Right lobe of liver (tissue), 6 donors: Measurements from ENCODE around the gene GFI1. TPM values are rescaled to one million over a fixed set of nuclear protein-coding genes. Genes with fewer than 3 reads are reported as not detected.
"Not testable (repeated sequence)": the region's sequence is repeated elsewhere in the genome, so short reads cannot be mapped to it uniquely, and the experiment has no call there.

Experiments
- ATAC-seq, 4 donors: fragments of 200-7000 bp; cut with Tn5 transposase; one replicate each; pipeline ENCODE4 v1.9.1; 2020; ENCODE audit warnings: mild to moderate bottlenecking in 4 of 4, moderate library complexity in 4 of 4
- DNase-seq, 3 donors: peaks; one replicate each; pipeline ENCODE4 v3.0.0-alpha.2; 2020
- H3K27ac ChIP-seq, 3 donors: fragments of 200-600 bp; one replicate each; pipeline ENCODE4 v1.8.0; 2022
- H3K27me3 ChIP-seq, 2 donors: fragments of 200-600 bp; one replicate each; pipeline ENCODE4 v1.8.0; 2022
- H3K36me3 ChIP-seq, 4 donors: fragments of 200-600 bp; sonication (generic) in 1 of 4; one replicate each; pipeline versions ENCODE4 v1.5.1 to v1.8.0; 2017 to 2022; ENCODE audit warnings: control low read depth in 1 of 4
- H3K4me1 ChIP-seq, 4 donors: fragments of 200-600 bp; sonication (generic) in 1 of 4; one replicate each; pipeline versions ENCODE4 v1.5.1 to v1.8.0; 2017 to 2022; ENCODE audit warnings: control low read depth in 1 of 4
- H3K4me3 ChIP-seq, 3 donors: fragments of 200-600 bp; one replicate each; pipeline ENCODE4 v1.8.0; 2022
- H3K9me3 ChIP-seq, 4 donors: fragments of 200-600 bp; sonication (generic) in 1 of 4; one replicate each; pipeline versions ENCODE4 v1.5.1 to v1.8.0; 2017 to 2022; ENCODE audit warnings: control low read depth in 1 of 4
- POLR2A ChIP-seq: fragments of 450-650 bp; IDR thresholded peaks from one replicate; pipeline ENCODE4 v1.6.1; 2017; ENCODE audit warnings: antibody characterized with exemption, mild to moderate bottlenecking
- WGBS: methylation state at CpG from one replicate; pipeline ENCODE4 v1.1.6; 2018; ENCODE audit warnings: low coverage, low lambda C conversion rate; ENCODE audit not compliant: insufficient coverage; ENCODE audit errors: missing lambda C conversion rate; 5-methylcytosine and 5-hydroxymethylcytosine counted together
- intact Hi-C, 2 donors: fragments of 100-400 bp; cut with DNase I; formaldehyde crosslinking; loops; one replicate each; pipeline versions ENCODE4 v1.11.2 to v1.14.1; 2022
- total RNA-seq, 6 experiments: library from RNA; depleted of rRNA in 2 of 6; stranded (reverse); fragments of >200 nt in 2 of 6; fragmentation: NEBNext Ultra II Directional in 3 of 6; extraction: Animal tissue kit (Norgen Biotek cat#: 25700) in 3 of 6; gene quantifications; one replicate each; pipeline versions ENCODE4 v1.1.0 to v1.2.4, GENCODE V29; 2016 to 2023
- TF ChIP-seq, protein P1 (sequence below), 4 donors: fragments of 200-600 bp in 3 of 4; fragments of 450-650 bp in 1 of 4; IDR thresholded peaks; one replicate each; pipeline versions ENCODE4 v1.5.1 to v1.8.0; 2016 to 2022; ENCODE audit warnings: antibody characterized with exemption in 4 of 4, mild to moderate bottlenecking in 2 of 4
- donor health status: DM: no; HTN: yes; CAD: no.
- donor health status: DM: no; HTN: no; CAD: no.
- donor health status: DM: no; HTN: no; CAD: no.
- donor health status: DM: no; HTN: yes; CAD: no.
- donor health status: DM: no; HTN: yes; CAD: no.

GFI1 gene
- total RNA-seq, 6 experiments from 2014 or later: 0.12 to 0.80 (median 0.42) TPM

DNA sequence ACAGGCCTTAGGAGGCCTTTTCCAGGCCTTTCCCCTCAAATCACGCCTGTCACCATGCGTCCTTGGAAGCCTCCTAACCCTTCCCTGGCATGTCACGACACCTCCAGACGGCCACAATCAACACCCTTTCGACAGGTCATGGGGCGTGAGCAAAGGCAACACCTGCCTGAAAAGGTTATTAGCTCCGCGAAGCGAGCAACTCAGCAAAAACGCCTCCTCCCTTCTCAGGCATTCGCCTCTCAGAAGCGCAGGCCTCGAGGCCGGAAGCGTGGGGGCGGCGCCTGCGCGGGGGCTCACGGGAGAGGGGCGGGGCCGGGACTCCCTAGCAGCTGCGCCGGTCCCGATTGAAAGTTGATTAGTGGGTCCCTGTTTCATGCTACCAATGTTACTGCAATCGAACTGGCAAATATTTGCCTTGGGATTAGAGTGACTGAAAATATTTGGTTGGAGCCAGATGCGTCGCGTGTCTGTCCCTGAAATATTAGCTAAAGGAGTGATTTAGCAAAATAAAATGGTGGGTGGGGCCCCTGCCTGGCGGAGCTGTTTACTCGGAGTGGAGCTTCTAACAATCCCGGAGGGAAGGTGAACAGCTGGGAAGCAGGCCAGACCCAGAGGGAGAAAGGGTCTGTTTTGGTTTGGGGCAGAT lies 44.9 kb downstream of the GFI1 start:
- no peaks in the 10 kb centered on the region for H3K27me3 ChIP-seq

DNA sequence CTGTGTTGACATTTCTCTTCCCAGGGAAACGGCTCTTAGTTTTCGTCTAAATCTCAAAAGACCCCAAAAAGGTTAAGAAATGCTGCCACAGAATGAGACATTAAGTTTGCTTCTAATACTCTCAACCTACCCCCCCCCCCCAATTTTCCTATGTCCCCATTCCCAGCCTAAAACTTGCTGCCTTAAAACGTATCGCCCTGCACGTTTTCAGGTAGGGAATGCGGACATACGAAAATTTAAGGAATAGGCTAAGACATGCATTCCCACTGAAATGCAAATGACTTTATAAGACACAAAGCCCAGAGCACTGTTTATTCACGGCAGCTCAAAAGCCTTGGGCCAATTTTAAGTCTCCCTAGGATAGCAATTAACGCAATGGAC lies 45.4 kb downstream of the GFI1 start:
- Histone ChIP-seq H3K27me3 (no peaks in the 10 kb centered on the region), H3K4me3 (peak overlapping the region in 1 of 3 donors; percentile 24), H3K36me3 (no peaks in the 10 kb centered on the region), H3K4me1 (no peaks in the 10 kb centered on the region), H3K27ac (no peak overlapping the region), H3K9me3 (no peaks in the 10 kb centered on the region)
- 91% methylated on average over 5 of the region's 9 CpGs for whole genome bisulfite sequencing
- ATAC-seq (no peak), DNase-seq (no peak)
- TF ChIP-seq POLR2A: no peak
- TF ChIP-seq, protein P1, sequence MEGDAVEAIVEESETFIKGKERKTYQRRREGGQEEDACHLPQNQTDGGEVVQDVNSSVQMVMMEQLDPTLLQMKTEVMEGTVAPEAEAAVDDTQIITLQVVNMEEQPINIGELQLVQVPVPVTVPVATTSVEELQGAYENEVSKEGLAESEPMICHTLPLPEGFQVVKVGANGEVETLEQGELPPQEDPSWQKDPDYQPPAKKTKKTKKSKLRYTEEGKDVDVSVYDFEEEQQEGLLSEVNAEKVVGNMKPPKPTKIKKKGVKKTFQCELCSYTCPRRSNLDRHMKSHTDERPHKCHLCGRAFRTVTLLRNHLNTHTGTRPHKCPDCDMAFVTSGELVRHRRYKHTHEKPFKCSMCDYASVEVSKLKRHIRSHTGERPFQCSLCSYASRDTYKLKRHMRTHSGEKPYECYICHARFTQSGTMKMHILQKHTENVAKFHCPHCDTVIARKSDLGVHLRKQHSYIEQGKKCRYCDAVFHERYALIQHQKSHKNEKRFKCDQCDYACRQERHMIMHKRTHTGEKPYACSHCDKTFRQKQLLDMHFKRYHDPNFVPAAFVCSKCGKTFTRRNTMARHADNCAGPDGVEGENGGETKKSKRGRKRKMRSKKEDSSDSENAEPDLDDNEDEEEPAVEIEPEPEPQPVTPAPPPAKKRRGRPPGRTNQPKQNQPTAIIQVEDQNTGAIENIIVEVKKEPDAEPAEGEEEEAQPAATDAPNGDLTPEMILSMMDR (IDR thresholded peaks at IDR 0.05): no peak
- intact Hi-C loops: no loop called here

More for the DNA sequence above, 44.9 kb downstream of the GFI1 start:
- H3K9me3 ChIP-seq: no peaks in the 10 kb centered on the region
- peak; percentile 22 to 58 (median 45) for DNase-seq
- no peak overlapping the region for H3K27ac ChIP-seq
- no peaks in the 10 kb centered on the region for H3K4me1 ChIP-seq
- no peaks in the 10 kb centered on the region for H3K36me3 ChIP-seq
- TF ChIP-seq, protein P1 (IDR thresholded peaks at IDR 0.05): no peak
- TF ChIP-seq POLR2A: no peak
- 56% methylated on average over 24 of the region's 32 CpGs for WGBS
- peak overlapping the region in 2 of 3 donors; percentile 4 to 24 for H3K4me3 ChIP-seq
- ATAC-seq: peak; percentile 36 to 82 (median 70)
- intact Hi-C loops: no loop called here

DNA sequence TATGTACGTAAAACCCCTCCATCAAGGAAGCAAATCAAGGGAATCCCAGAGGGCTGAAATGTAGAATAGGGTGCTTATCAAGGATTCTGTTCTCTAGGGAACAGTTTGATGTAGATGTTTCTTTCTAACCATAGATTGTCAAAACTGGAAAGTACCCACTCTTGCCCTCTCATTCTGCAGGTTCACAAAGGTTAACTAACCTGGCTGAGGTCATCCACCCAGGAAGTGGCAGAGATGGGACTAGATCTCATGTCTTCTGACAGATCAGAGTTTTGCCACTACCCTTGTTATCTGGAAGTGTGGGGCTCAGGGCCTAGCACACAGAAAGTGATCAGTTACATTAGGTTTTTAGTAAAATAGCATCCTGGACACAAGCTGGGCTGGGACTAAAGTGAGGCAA lies 47.4 kb downstream of the GFI1 start:
- Histone ChIP-seq H3K4me3 (no peak overlapping the region), H3K36me3 (no peaks in the 10 kb centered on the region), H3K27me3 (no peaks in the 10 kb centered on the region), H3K27ac (no peak overlapping the region), H3K9me3 (no peaks in the 10 kb centered on the region), H3K4me1 (no peaks in the 10 kb centered on the region)
- no peak for TF ChIP-seq POLR2A
- TF ChIP-seq, protein P1 (IDR thresholded peaks at IDR 0.05): no peak
- no CpG with 5 or more reads among the region's 1 CpG for WGBS
- intact Hi-C loops: no loop called here
- no peak for DNase-seq
- ATAC-seq: peak in 1 of 4 donors; percentile 29

DNA sequence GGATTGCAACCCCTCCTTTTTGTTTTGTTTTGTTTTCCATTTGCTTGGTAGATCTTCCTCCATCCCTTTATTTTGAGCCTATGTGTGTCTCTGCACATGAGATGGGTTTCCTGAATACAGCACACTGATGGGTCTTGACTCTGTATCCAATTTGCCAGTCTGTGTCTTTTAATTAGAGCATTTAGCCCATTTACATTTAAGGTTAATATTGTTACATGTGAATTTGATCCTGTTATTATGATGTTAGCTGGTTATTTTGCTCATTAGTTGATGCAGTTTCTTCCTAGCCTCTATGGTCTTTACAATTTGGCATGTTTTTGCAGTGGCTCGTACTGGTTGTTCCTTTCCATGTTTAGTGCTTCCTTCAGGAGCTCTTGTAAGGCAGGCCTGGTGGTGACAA lies 52.2 kb downstream of the GFI1 start:
- 83% methylated on average over 1 of the region's 1 CpG for WGBS
- ATAC-seq, H3K27me3 ChIP-seq, H3K36me3 ChIP-seq, H3K4me3 ChIP-seq, H3K27ac ChIP-seq, DNase-seq, H3K4me1 ChIP-seq, H3K9me3 ChIP-seq, intact Hi-C loops: not testable (repeated sequence)

DNA sequence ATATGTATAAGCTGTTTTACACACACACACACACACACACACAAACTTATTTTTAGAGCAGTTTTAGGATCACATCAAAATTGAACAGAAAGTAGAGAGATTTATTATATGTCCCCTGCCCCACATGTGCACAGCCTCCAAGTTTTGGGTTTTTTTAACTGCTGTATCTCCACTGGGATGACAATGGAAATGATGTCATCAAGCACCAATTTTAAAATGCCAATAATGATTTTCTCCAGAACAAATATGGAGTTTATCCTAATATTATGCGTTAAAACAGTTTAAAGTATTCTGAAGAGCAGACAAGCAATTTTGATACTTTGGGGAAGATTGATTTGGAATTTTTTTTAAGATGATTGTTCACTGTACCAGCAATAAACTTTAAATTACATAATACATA lies 56.7 kb downstream of the GFI1 start:
- Histone ChIP-seq H3K36me3 (no peaks in the 10 kb centered on the region), H3K9me3 (no peaks in the 10 kb centered on the region), H3K27ac (no peak overlapping the region), H3K4me1 (no peaks in the 10 kb centered on the region), H3K27me3 (no peaks in the 10 kb centered on the region), H3K4me3 (no peak overlapping the region)
- intact Hi-C loops: no loop called here
- 61% methylated on average over 1 of the region's 1 CpG for WGBS
- ATAC-seq: no peak
- no peak for DNase-seq
- TF ChIP-seq, protein P1 (IDR thresholded peaks at IDR 0.05): no peak
- no peak for TF ChIP-seq POLR2A
